Smooth muscle cell (in vitro differentiated cells): Measurements from ENCODE around the gene CCDC178. TPM values are rescaled to one million over a fixed set of nuclear protein-coding genes. Genes with fewer than 3 reads are reported as not detected.

ENCODE experiments used
- DNase-seq: peaks from one replicate; lab custom pipeline; 2025; ENCODE audit not compliant: unreplicated experiment; lab: John Stamatoyannopoulos, UW
- H2AFZ ChIP-seq: fragments of 200-600 bp; sonication (generic); 2 replicates; pipeline ENCODE4 v1.6.0; 2016; ENCODE audit warnings: antibody characterized with exemption, low read depth, mild to moderate bottlenecking
- H3F3A ChIP-seq: fragments of 200-600 bp; sonication (generic); 2 replicates; pipeline ENCODE4 v1.6.0; 2017; ENCODE audit warnings: antibody characterized with exemption, low read depth
- H3K27ac ChIP-seq: fragments of 200-600 bp; sonication (generic); 2 replicates; pipeline ENCODE4 v1.5.1; 2016; ENCODE audit warnings: low read depth, mild to moderate bottlenecking
- H3K27me3 ChIP-seq: fragments of 200-600 bp; sonication (generic); 2 replicates; pipeline ENCODE4 v1.6.1; 2016; ENCODE audit warnings: low read depth, mild to moderate bottlenecking
- H3K36me3 ChIP-seq: fragments of 200-600 bp; sonication (generic); 2 replicates; pipeline ENCODE4 v1.5.1; 2016; ENCODE audit warnings: low read depth
- H3K4me1 ChIP-seq: fragments of 200-600 bp; sonication (generic); 2 replicates; pipeline ENCODE4 v1.5.1; 2016; ENCODE audit warnings: low read depth
- H3K4me2 ChIP-seq: fragments of 200-600 bp; sonication (generic); 2 replicates; pipeline ENCODE4 v1.6.0; 2016; ENCODE audit warnings: mild to moderate bottlenecking
- H3K4me3 ChIP-seq: fragments of 200-600 bp; sonication (generic); 2 replicates; pipeline ENCODE4 v1.5.1; 2016; ENCODE audit warnings: mild to moderate bottlenecking
- H3K79me2 ChIP-seq: fragments of 200-600 bp; sonication (generic); 2 replicates; pipeline ENCODE4 v1.6.0; 2016; ENCODE audit warnings: low read depth, mild to moderate bottlenecking
- H3K9ac ChIP-seq: fragments of 200-600 bp; sonication (generic); 2 replicates; pipeline ENCODE4 v1.6.0; 2016; ENCODE audit warnings: low read depth
- H3K9me3 ChIP-seq: fragments of 200-600 bp; sonication (generic); replicated peaks from 2 replicates; pipeline ENCODE4 v1.5.1; 2016; ENCODE audit warnings: low read depth
- H4K20me1 ChIP-seq: fragments of 200-600 bp; sonication (generic); 2 replicates; pipeline ENCODE4 v1.6.0; 2016; ENCODE audit warnings: low read depth
- CTCF ChIP-seq: fragments of 200-600 bp; sonication (generic); IDR thresholded peaks from 2 replicates; pipeline ENCODE4 v1.5.1; 2017; ENCODE audit warnings: borderline replicate concordance, mild to moderate bottlenecking, antibody characterized with exemption; ENCODE audit not compliant: insufficient read depth, poor library complexity, severe bottlenecking
- WGBS: methylation state at CpG from one replicate; pipeline ENCODE4 v1.1.7; 2016; ENCODE audit warnings: low lambda C conversion rate; 5-methylcytosine and 5-hydroxymethylcytosine counted together
- polyA plus RNA-seq: library from polyadenylated mRNA; unstranded; fragments of >200 nt; fragmentation: Nextera tagmentation; extraction: Ambion mirVana; gene quantifications from 2 replicates; pipeline ENCODE4 v1.2.1, GENCODE V29; 2016
- total RNA-seq: library from RNA; depleted of rRNA; stranded (reverse); fragments of >200 nt; gene quantifications from 2 replicates; pipeline ENCODE4 v1.2.3, GENCODE V29; 2014

Gene CCDC178
- total and polyA plus RNA-seq, 2 experiments from 2014 or later, result not detected

GRCh38 chr18:33466822-33467221 is 26.3 kb upstream of the CCDC178 start:
- H3F3A ChIP-seq, result no peaks in the 10 kb centered on the region
- no peaks in the 10 kb centered on the region for H3K79me2 ChIP-seq
- DNase-seq, result no peak
- no peak for TF ChIP-seq CTCF
- H3K36me3 ChIP-seq, result no peaks in the 10 kb centered on the region
- no peak overlapping the region for H3K9ac ChIP-seq
- no peak overlapping the region for H3K4me2 ChIP-seq
- H3K4me3 ChIP-seq, result no peak overlapping the region
- H2AFZ ChIP-seq, result no peak overlapping the region
- no peaks in the 10 kb centered on the region for H3K27me3 ChIP-seq
- H3K27ac ChIP-seq, result no peak overlapping the region
- H3K9me3 ChIP-seq, result no peaks in the 10 kb centered on the region
- H4K20me1 ChIP-seq, result no peaks in the 10 kb centered on the region
- WGBS, result 97% methylated on average over 1 of the region's 1 CpG
- no peaks in the 10 kb centered on the region for H3K4me1 ChIP-seq

DNA sequence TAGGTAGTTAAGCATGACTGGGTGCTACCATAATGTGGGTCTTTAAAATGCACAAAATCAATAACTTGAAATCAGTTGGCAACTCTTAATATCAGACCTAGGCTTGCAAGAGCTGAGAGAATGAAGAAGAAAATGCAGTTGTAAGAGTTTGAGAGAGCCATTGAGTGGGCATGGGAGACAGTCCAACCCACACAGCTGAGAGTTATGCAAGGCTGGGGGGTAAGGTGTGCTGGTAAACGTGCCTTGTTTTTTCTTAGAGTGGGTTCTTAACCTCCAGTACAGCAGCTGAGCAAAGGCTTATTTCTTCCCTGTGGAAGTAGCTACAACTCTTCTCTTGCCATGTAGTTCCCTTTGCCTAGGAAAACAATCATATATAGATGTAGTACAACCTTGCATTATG is 20.2 kb upstream of the CCDC178 start:
- no peak overlapping the region for H3K9ac ChIP-seq
- no peak overlapping the region for H3K27ac ChIP-seq
- no peaks in the 10 kb centered on the region for H3F3A ChIP-seq
- no peak for TF ChIP-seq CTCF
- no peaks in the 10 kb centered on the region for H3K36me3 ChIP-seq
- H3K4me1 ChIP-seq, result no peaks in the 10 kb centered on the region
- H4K20me1 ChIP-seq, result no peaks in the 10 kb centered on the region
- H3K9me3 ChIP-seq, result no peaks in the 10 kb centered on the region
- no peak overlapping the region for H3K4me3 ChIP-seq
- no peak overlapping the region for H3K4me2 ChIP-seq
- H3K27me3 ChIP-seq, result peaks cover 2% of the 10 kb centered on the region
- no peak for DNase-seq
- no peaks in the 10 kb centered on the region for H3K79me2 ChIP-seq
- H2AFZ ChIP-seq, result no peak overlapping the region
- 86% methylated on average over 1 of the region's 1 CpG for WGBS

- Histone ChIP-seq H2AFZ (no peak overlapping the region), H3K36me3 (no peaks in the 10 kb centered on the region), H4K20me1 (no peaks in the 10 kb centered on the region), H3K4me3 (no peak overlapping the region), H3K4me2 (no peak overlapping the region), H3K4me1 (no peaks in the 10 kb centered on the region), H3F3A (no peaks in the 10 kb centered on the region), H3K27ac (no peak overlapping the region), H3K27me3 (peaks cover 2% of the 10 kb centered on the region), H3K79me2 (no peaks in the 10 kb centered on the region), H3K9me3 (no peaks in the 10 kb centered on the region), H3K9ac (no peak overlapping the region)
- no peak for TF ChIP-seq CTCF
- no peak for DNase-seq
Measured at GRCh38 chr18:33459612-33460011, 19.1 kb upstream of the CCDC178 start.

DNA sequence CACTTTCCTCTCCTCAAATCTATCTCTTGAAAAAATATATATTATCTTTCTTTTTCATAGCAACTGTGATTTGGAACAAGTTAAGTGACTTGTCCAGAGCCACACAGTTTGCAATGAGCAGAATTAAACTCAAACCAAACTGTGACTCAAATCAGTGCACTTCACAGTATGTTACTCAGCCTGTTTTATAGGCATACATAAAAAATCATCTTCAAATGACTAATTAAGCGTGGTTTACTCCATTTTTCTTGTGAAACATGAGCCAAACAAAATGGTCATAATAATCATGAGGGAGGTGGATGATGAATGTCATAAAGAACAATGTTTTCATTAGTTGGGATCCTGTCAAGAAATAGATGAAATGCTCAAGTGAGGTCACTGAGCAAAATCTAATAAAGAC is 6.1 kb upstream of the CCDC178 start:
- Histone ChIP-seq H3K4me2 (no peak overlapping the region), H2AFZ (no peak overlapping the region), H3K27ac (no peak overlapping the region), H3K4me3 (no peak overlapping the region), H3K4me1 (no peaks in the 10 kb centered on the region), H4K20me1 (no peaks in the 10 kb centered on the region), H3K79me2 (no peaks in the 10 kb centered on the region), H3K9ac (no peak overlapping the region), H3K27me3 (no peaks in the 10 kb centered on the region), H3K9me3 (no peaks in the 10 kb centered on the region), H3F3A (no peaks in the 10 kb centered on the region), H3K36me3 (no peaks in the 10 kb centered on the region)
- TF ChIP-seq CTCF, result no peak
- no peak for DNase-seq
- 35% methylated on average over 1 of the region's 1 CpG for WGBS
